Skeletal muscle cell (primary cell): Measurements from ENCODE around the gene DIP2C.
A peak's percentile ranks its signal among the peaks of the same experiment; 100 is the strongest.

Experiments used
- DNase-seq: peaks from one replicate; pipeline ENCODE4 v3.0.0-alpha.2; 2010; ENCODE audit warnings: low read depth
- H3K4me3 ChIP-seq: 2 replicates; pipeline ENCODE4 v1.5.1; 2011; ENCODE audit warnings: low read depth, mild to moderate bottlenecking, control low read depth, low read length, moderate library complexity

DIP2C gene

GRCh38 chr10:386771-387592 lies 302.5 kb downstream of the DIP2C start:
- no peak for DNase-seq
- no peak overlapping the region for H3K4me3 ChIP-seq

- no peak for DNase-seq
- H3K4me3 ChIP-seq = no peak overlapping the region
These were observed 303.7 kb downstream of the DIP2C start for GRCh38 chr10:385571-386300.

- no peak for DNase-seq
- no peak overlapping the region for H3K4me3 ChIP-seq
These were observed 304.7 kb downstream of the DIP2C start for GRCh38 chr10:384538-385305.

GRCh38 chr10:383519-383918 lies 305.9 kb downstream of the DIP2C start:
- no peak overlapping the region for H3K4me3 ChIP-seq
- no peak for DNase-seq

- no peak for DNase-seq
- no peak overlapping the region for H3K4me3 ChIP-seq
These were observed 307.7 kb downstream of the DIP2C start for GRCh38 chr10:381805-382204.

- no peak overlapping the region for H3K4me3 ChIP-seq
- no peak for DNase-seq
These were observed 308.1 kb downstream of the DIP2C start for GRCh38 chr10:381346-381745.

- no peak overlapping the region for H3K4me3 ChIP-seq
- no peak for DNase-seq
These were observed 309.0 kb downstream of the DIP2C start for GRCh38 chr10:380313-380940.

GRCh38 chr10:378930-379704 lies 310.4 kb downstream of the DIP2C start:
- H3K4me3 ChIP-seq = no peak overlapping the region
- DNase-seq = no peak

GRCh38 chr10:378230-378929 lies 311.1 kb downstream of the DIP2C start:
- no peak overlapping the region for H3K4me3 ChIP-seq
- no peak for DNase-seq

- no peak for DNase-seq
These were observed 312.2 kb downstream of the DIP2C start for GRCh38 chr10:377228-377627.

GRCh38 chr10:375815-376505 lies 313.5 kb downstream of the DIP2C start:
- H3K4me3 ChIP-seq = no peak overlapping the region
- DNase-seq = no peak

More at GRCh38 chr10:377228-377627, 312.2 kb downstream of the DIP2C start:
- H3K4me3 ChIP-seq = no peak overlapping the region

- H3K4me3 ChIP-seq = no peak overlapping the region
These were observed 315.1 kb downstream of the DIP2C start for GRCh38 chr10:374354-374753.

GRCh38 chr10:373526-374309 lies 315.8 kb downstream of the DIP2C start:
- no peak overlapping the region for H3K4me3 ChIP-seq
- peak; percentile 47 for DNase-seq

More at GRCh38 chr10:374354-374753, 315.1 kb downstream of the DIP2C start:
- no peak for DNase-seq

GRCh38 chr10:373015-373414 lies 316.5 kb downstream of the DIP2C start:
- H3K4me3 ChIP-seq = no peak overlapping the region
- DNase-seq = no peak

GRCh38 chr10:372566-372965 lies 316.9 kb downstream of the DIP2C start:
- no peak overlapping the region for H3K4me3 ChIP-seq
- DNase-seq = no peak

- H3K4me3 ChIP-seq = no peak overlapping the region
- DNase-seq = no peak
These were observed 318.0 kb downstream of the DIP2C start for GRCh38 chr10:371515-371914.

GRCh38 chr10:370449-370825 lies 319.0 kb downstream of the DIP2C start:
- H3K4me3 ChIP-seq = no peak overlapping the region
- DNase-seq = no peak
